Mammary epithelial cell (primary cell): ENCODE results near the gene GOLT1A.

Experiments used
- CTCF ChIP-seq, 2 donors: IDR thresholded peaks in 1 of 2; conservative IDR thresholded peaks in 1 of 2; 2 replicates each; pipeline ENCODE4 v1.5.1; 2011 to 2012; ENCODE audit warnings: inconsistent platforms in 2 of 2, low read length in 2 of 2, mild to moderate bottlenecking in 2 of 2, control low read depth in 1 of 2, low read depth in 1 of 2; ENCODE audit not compliant: insufficient read depth in 1 of 2; ENCODE audit errors: extremely low read depth in 1 of 2
- EZH2 ChIP-seq: IDR thresholded peaks from 2 replicates; pipeline ENCODE4 v1.6.1; 2012; ENCODE audit warnings: low read length, inconsistent platforms, borderline replicate concordance

DNA sequence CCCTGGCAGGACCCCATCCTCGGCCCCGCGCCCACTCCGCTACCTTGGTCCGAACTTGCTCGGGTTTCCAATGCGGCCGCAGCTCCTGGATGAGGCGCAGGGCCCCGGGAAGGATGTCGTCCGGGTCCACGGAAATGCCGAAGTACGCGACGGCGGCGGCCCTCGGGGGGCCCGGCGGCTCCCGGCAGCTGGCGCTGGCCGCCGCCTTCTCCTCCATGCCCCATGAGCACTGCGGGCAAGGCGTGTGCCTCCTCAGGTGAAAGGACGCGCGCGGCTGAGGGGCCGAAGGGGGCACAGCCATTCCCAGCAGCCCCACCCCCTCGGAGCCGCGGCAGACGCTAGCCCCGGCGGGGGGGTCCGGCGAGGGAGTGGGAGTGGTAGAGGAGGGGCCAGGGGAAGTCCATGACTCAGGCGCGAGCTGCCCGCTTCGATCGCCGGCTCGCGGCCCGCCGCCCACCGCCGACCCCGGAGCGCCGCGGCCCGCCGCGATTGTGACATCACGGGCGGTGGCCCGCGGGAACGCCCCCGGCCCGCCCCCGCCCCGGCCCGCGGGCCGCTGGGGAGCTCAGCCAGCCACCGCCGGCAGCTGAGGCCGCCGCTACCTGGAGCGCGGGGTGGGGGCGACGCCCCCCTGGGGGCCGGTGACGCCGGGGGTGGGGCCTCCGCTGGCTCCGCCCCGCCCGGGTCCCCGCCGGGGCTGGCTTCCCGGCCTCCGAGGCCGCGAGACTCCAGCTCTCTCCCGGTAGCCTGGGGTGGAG is 62.1 kb downstream of the GOLT1A start, which contains the start of gene ETNK2:
- TF ChIP-seq CTCF (conservative IDR thresholded peaks at IDR 0.05 in 1 of 2, IDR thresholded peaks at IDR 0.05 in 1 of 2; ENCODE audit: extremely low read depth in 1 of 2, insufficient read depth in 1 of 2, low read depth in 1 of 2, low read length in 2 of 2) (no peak), EZH2 (no peak)
